ENCODE results near the gene SHOC2.

The SHOC2 gene

GRCh38 chr10:110967645-110968044, 48.2 kb downstream of the SHOC2 start:
- CTCF ChIA-PET = no interaction called here
- no peak overlapping the region for H3K27ac ChIP-seq (ENCODE audit: insufficient read depth in 1 of 2, low read depth in 1 of 2, low read length in 2 of 2, poor library complexity in 1 of 2, severe bottlenecking in 2 of 2)
- POLR2A ChIA-PET = no interaction called here
- no peaks in the 10 kb centered on the region for H3K4me1 ChIP-seq (ENCODE audit: control extremely low read depth in 1 of 4, control insufficient read depth in 4 of 4, insufficient read depth in 4 of 4, low read length in 3 of 4)
- WGBS (ENCODE audit: insufficient coverage) = no CpG with 5 or more reads among the region's 1 CpG
- H3K9me3 ChIP-seq (ENCODE audit: control extremely low read depth in 1 of 5, control insufficient read depth in 4 of 5, insufficient read depth in 2 of 5, low read depth in 1 of 5, low read length in 4 of 5) = no peaks in the 10 kb centered on the region
- H3K36me3 ChIP-seq (ENCODE audit: control insufficient read depth in 4 of 4, insufficient read depth in 4 of 4, low read length in 3 of 4) = peaks cover 3 to 12% (median 8%) of the 10 kb centered on the region in 4 experiments
- no peaks in the 10 kb centered on the region for H3K27me3 ChIP-seq (replicated peaks in 2 of 5; ENCODE audit: control insufficient read depth in 4 of 5, insufficient read depth in 5 of 5, low read length in 4 of 5)
- H3K4me3 ChIP-seq (ENCODE audit: control insufficient read depth in 1 of 7, extremely low read depth in 1 of 7, insufficient read depth in 4 of 7, low read depth in 2 of 7, low read length in 6 of 7) = no peak overlapping the region
- no peak for DNase-seq

- H3K27ac ChIP-seq (ENCODE audit: insufficient read depth in 1 of 2, low read depth in 1 of 2, low read length in 2 of 2, poor library complexity in 1 of 2, severe bottlenecking in 2 of 2) = no peak overlapping the region
- H3K27me3 ChIP-seq (replicated peaks in 2 of 5; ENCODE audit: control insufficient read depth in 4 of 5, insufficient read depth in 5 of 5, low read length in 4 of 5) = no peaks in the 10 kb centered on the region
- POLR2A ChIA-PET = no interaction called here
- H3K36me3 ChIP-seq (ENCODE audit: control insufficient read depth in 4 of 4, insufficient read depth in 4 of 4, low read length in 3 of 4) = peaks cover 3 to 12% (median 7%) of the 10 kb centered on the region in 4 experiments
- H3K4me3 ChIP-seq (ENCODE audit: control insufficient read depth in 1 of 7, extremely low read depth in 1 of 7, insufficient read depth in 4 of 7, low read depth in 2 of 7, low read length in 6 of 7) = no peak overlapping the region
- DNase-seq = no peak
- no CpG with 5 or more reads among the region's 2 CpGs for WGBS (ENCODE audit: insufficient coverage)
- H3K4me1 ChIP-seq (ENCODE audit: control extremely low read depth in 1 of 4, control insufficient read depth in 4 of 4, insufficient read depth in 4 of 4, low read length in 3 of 4) = no peaks in the 10 kb centered on the region
- CTCF ChIA-PET = no interaction called here
- no peaks in the 10 kb centered on the region for H3K9me3 ChIP-seq (ENCODE audit: control extremely low read depth in 1 of 5, control insufficient read depth in 4 of 5, insufficient read depth in 2 of 5, low read depth in 1 of 5, low read length in 4 of 5)
Observed at GRCh38 chr10:110969183-110969582, 49.8 kb downstream of the SHOC2 start.

DNA sequence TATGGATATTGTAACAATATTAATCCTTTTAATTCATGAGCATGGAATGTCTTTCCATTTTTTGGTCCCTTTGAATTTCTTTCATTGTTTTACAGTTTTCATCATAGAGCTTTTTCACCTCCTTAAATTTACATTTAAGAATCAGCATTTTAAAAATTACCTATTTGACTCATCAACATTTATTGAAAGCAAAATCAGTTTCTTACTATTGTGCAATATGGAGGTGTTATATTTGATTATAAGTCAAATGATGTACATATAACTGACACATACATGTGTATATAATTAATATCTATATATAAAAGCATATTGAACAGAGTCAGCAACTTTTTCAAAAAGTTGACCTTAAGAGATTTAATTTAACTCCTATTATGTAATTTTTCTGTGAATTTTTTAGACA, 52.2 kb downstream of the SHOC2 start:
- POLR2A ChIA-PET = no interaction called here
- Histone ChIP-seq H3K4me3 (ENCODE audit: control insufficient read depth in 1 of 7, extremely low read depth in 1 of 7, insufficient read depth in 4 of 7, low read depth in 2 of 7, low read length in 6 of 7) (no peak overlapping the region), H3K36me3 (ENCODE audit: control insufficient read depth in 4 of 4, insufficient read depth in 4 of 4, low read length in 3 of 4) (peaks cover 0 to 7% (median 3%) of the 10 kb centered on the region in 4 experiments), H3K27me3 (replicated peaks in 2 of 5; ENCODE audit: control insufficient read depth in 4 of 5, insufficient read depth in 5 of 5, low read length in 4 of 5) (no peaks in the 10 kb centered on the region), H3K9me3 (ENCODE audit: control extremely low read depth in 1 of 5, control insufficient read depth in 4 of 5, insufficient read depth in 2 of 5, low read depth in 1 of 5, low read length in 4 of 5) (no peaks in the 10 kb centered on the region), H3K27ac (ENCODE audit: insufficient read depth in 1 of 2, low read depth in 1 of 2, low read length in 2 of 2, poor library complexity in 1 of 2, severe bottlenecking in 2 of 2) (no peak overlapping the region), H3K4me1 (ENCODE audit: control extremely low read depth in 1 of 4, control insufficient read depth in 4 of 4, insufficient read depth in 4 of 4, low read length in 3 of 4) (no peaks in the 10 kb centered on the region)
- DNase-seq = no peak
- CTCF ChIA-PET = interaction anchor here (1.3 kb wide), 1 partner anchor 75 kb away, joined by 3 read pairs; no protein-coding TSS in a partner anchor

- no peak for DNase-seq
- H3K27me3 ChIP-seq (replicated peaks in 2 of 5; ENCODE audit: control insufficient read depth in 4 of 5, insufficient read depth in 5 of 5, low read length in 4 of 5) = no peaks in the 10 kb centered on the region
- no peak overlapping the region for H3K27ac ChIP-seq (ENCODE audit: insufficient read depth in 1 of 2, low read depth in 1 of 2, low read length in 2 of 2, poor library complexity in 1 of 2, severe bottlenecking in 2 of 2)
- WGBS (ENCODE audit: insufficient coverage) = 91% methylated on average over 5 of the region's 5 CpGs
- H3K9me3 ChIP-seq (ENCODE audit: control extremely low read depth in 1 of 5, control insufficient read depth in 4 of 5, insufficient read depth in 2 of 5, low read depth in 1 of 5, low read length in 4 of 5) = no peaks in the 10 kb centered on the region
- CTCF ChIA-PET = interaction anchor here (1.3 kb wide), 1 partner anchor 76 kb away, joined by 3 read pairs; no protein-coding TSS in a partner anchor
- H3K4me3 ChIP-seq (ENCODE audit: control insufficient read depth in 1 of 7, extremely low read depth in 1 of 7, insufficient read depth in 4 of 7, low read depth in 2 of 7, low read length in 6 of 7) = no peak overlapping the region
- H3K36me3 ChIP-seq (ENCODE audit: control insufficient read depth in 4 of 4, insufficient read depth in 4 of 4, low read length in 3 of 4) = peaks cover 0 to 6% (median 2%) of the 10 kb centered on the region in 4 experiments
- H3K4me1 ChIP-seq (ENCODE audit: control extremely low read depth in 1 of 4, control insufficient read depth in 4 of 4, insufficient read depth in 4 of 4, low read length in 3 of 4) = no peaks in the 10 kb centered on the region
- POLR2A ChIA-PET = no interaction called here
Observed at GRCh38 chr10:110972231-110973134, 53.1 kb downstream of the SHOC2 start.

DNA sequence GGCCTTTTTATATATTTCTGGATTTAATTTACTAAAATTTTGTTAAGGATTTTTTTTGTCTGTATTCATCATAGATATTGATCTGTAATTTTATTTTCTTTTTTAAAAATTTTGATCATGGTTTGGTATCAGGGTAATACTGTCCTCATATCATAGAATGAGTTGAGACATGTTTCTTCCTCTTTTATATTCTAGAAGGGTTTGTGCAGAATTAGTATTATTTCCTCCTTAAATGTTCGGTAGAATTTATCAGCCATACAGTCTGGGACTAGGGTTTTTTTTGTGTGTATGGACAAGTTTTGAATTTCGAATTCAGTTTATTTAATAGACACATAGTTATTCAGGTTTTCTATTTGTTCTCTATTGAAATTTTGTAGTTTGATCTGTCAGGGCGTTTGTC, 54.0 kb downstream of the SHOC2 start:
- Histone ChIP-seq H3K27me3 (replicated peaks in 2 of 5; ENCODE audit: control insufficient read depth in 4 of 5, insufficient read depth in 5 of 5, low read length in 4 of 5) (no peaks in the 10 kb centered on the region), H3K36me3 (ENCODE audit: control insufficient read depth in 4 of 4, insufficient read depth in 4 of 4, low read length in 3 of 4) (peaks cover under 1 to 6% (median 6%) of the 10 kb centered on the region in 4 experiments), H3K27ac (ENCODE audit: insufficient read depth in 1 of 2, low read depth in 1 of 2, low read length in 2 of 2, poor library complexity in 1 of 2, severe bottlenecking in 2 of 2) (no peak overlapping the region), H3K4me1 (ENCODE audit: control extremely low read depth in 1 of 4, control insufficient read depth in 4 of 4, insufficient read depth in 4 of 4, low read length in 3 of 4) (no peaks in the 10 kb centered on the region), H3K4me3 (ENCODE audit: control insufficient read depth in 1 of 7, extremely low read depth in 1 of 7, insufficient read depth in 4 of 7, low read depth in 2 of 7, low read length in 6 of 7) (no peak overlapping the region), H3K9me3 (ENCODE audit: control extremely low read depth in 1 of 5, control insufficient read depth in 4 of 5, insufficient read depth in 2 of 5, low read depth in 1 of 5, low read length in 4 of 5) (peaks cover 0 to under 1% (median 0%) of the 10 kb centered on the region in 5 experiments)
- WGBS (ENCODE audit: insufficient coverage) = no CpG with 5 or more reads among the region's 3 CpGs
- CTCF ChIA-PET = no interaction called here
- DNase-seq = no peak
- POLR2A ChIA-PET = no interaction called here

DNA sequence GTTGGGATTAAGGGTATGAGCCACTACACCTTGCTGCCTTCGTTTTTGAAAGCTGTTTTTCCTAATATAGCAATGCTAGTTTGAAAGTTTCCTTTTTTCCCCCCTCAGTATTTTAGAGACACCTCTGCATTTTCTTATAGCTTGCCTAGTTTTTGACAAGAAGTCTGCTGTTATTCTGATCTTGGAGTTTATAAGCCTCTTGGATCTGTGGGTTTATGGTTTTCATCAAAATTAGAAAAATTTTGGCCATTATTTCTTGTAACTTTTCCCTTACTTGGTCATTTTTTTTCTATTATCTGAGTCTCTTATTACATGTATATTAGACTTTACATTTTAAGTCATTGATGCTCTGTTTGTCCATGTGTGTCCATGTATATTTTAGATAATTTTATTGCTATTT, 57.2 kb downstream of the SHOC2 start:
- Histone ChIP-seq H3K9me3 (ENCODE audit: control extremely low read depth in 1 of 5, control insufficient read depth in 4 of 5, insufficient read depth in 2 of 5, low read depth in 1 of 5, low read length in 4 of 5) (peaks cover 0 to 3% (median 0%) of the 10 kb centered on the region in 5 experiments), H3K36me3 (ENCODE audit: control insufficient read depth in 4 of 4, insufficient read depth in 4 of 4, low read length in 3 of 4) (peaks cover 5 to 10% (median 9%) of the 10 kb centered on the region in 4 experiments), H3K4me1 (ENCODE audit: control extremely low read depth in 1 of 4, control insufficient read depth in 4 of 4, insufficient read depth in 4 of 4, low read length in 3 of 4) (no peaks in the 10 kb centered on the region), H3K27me3 (replicated peaks in 2 of 5; ENCODE audit: control insufficient read depth in 4 of 5, insufficient read depth in 5 of 5, low read length in 4 of 5) (no peaks in the 10 kb centered on the region), H3K27ac (ENCODE audit: insufficient read depth in 1 of 2, low read depth in 1 of 2, low read length in 2 of 2, poor library complexity in 1 of 2, severe bottlenecking in 2 of 2) (no peak overlapping the region), H3K4me3 (ENCODE audit: control insufficient read depth in 1 of 7, extremely low read depth in 1 of 7, insufficient read depth in 4 of 7, low read depth in 2 of 7, low read length in 6 of 7) (no peak overlapping the region)
- no CpG with 5 or more reads among the region's 1 CpG for WGBS (ENCODE audit: insufficient coverage)
- ChIA-PET CTCF (interaction anchor here (1.2 kb wide), 1 partner anchor 10 kb away, joined by 4 read pairs; no protein-coding TSS in a partner anchor), POLR2A (no interaction called here)
- no peak for DNase-seq

- no peak overlapping the region for H3K27ac ChIP-seq (ENCODE audit: insufficient read depth in 1 of 2, low read depth in 1 of 2, low read length in 2 of 2, poor library complexity in 1 of 2, severe bottlenecking in 2 of 2)
- POLR2A ChIA-PET = no interaction called here
- DNase-seq = no peak
- H3K4me1 ChIP-seq (ENCODE audit: control extremely low read depth in 1 of 4, control insufficient read depth in 4 of 4, insufficient read depth in 4 of 4, low read length in 3 of 4) = no peaks in the 10 kb centered on the region
- peaks cover 0 to 3% (median 0%) of the 10 kb centered on the region in 5 experiments for H3K9me3 ChIP-seq (ENCODE audit: control extremely low read depth in 1 of 5, control insufficient read depth in 4 of 5, insufficient read depth in 2 of 5, low read depth in 1 of 5, low read length in 4 of 5)
- no peak overlapping the region for H3K4me3 ChIP-seq (ENCODE audit: control insufficient read depth in 1 of 7, extremely low read depth in 1 of 7, insufficient read depth in 4 of 7, low read depth in 2 of 7, low read length in 6 of 7)
- 100% methylated on average over 1 of the region's 2 CpGs for WGBS (ENCODE audit: insufficient coverage)
- H3K27me3 ChIP-seq (replicated peaks in 2 of 5; ENCODE audit: control insufficient read depth in 4 of 5, insufficient read depth in 5 of 5, low read length in 4 of 5) = no peaks in the 10 kb centered on the region
- CTCF ChIA-PET = interaction anchor here (1.2 kb wide), 1 partner anchor 9 kb away, joined by 4 read pairs; no protein-coding TSS in a partner anchor
- H3K36me3 ChIP-seq (ENCODE audit: control insufficient read depth in 4 of 4, insufficient read depth in 4 of 4, low read length in 3 of 4) = peaks cover 5 to 10% (median 9%) of the 10 kb centered on the region in 4 experiments
Observed at GRCh38 chr10:110977662-110978061, 58.3 kb downstream of the SHOC2 start.

Measured in common myeloid progenitor, CD34-positive (primary cell).